ENCODE results near the gene LY9. TPM values are rescaled to one million over a fixed set of nuclear protein-coding genes. Genes with fewer than 3 reads are reported as not detected.

Gene LY9
- total RNA-seq, 2 donors from 2014 or later, result 0.33 to 1.6 TPM

- TF ChIP-seq POLR2A (IDR thresholded peaks at IDR 0.05) (no peak), CTCF (IDR thresholded peaks at IDR 0.05) (no peak)
- no peaks in the 10 kb centered on the region for H3K9me3 ChIP-seq
- no peak overlapping the region for H3K4me3 ChIP-seq
- H3K36me3 ChIP-seq (replicated peaks in 1 of 2; ENCODE audit: insufficient read depth in 1 of 2, low read depth in 2 of 2), result no peaks in the 10 kb centered on the region
- no peaks in the 10 kb centered on the region for H3K4me1 ChIP-seq
- no peaks in the 10 kb centered on the region for H3K27me3 ChIP-seq
- no peak overlapping the region for H3K27ac ChIP-seq
- DNase-seq (no peak), ATAC-seq (no peak)
- intact Hi-C loops (cut with DNase I), result no loop called here
- 94 to 100% methylated on average over 2 to 4 of the region's 4 CpGs for WGBS, 2 donors
These were observed 45.1 kb downstream of the LY9 start for GRCh38 chr1:160841079-160841478.

GRCh38 chr1:160844447-160845232, 48.7 kb downstream of the LY9 start:
- TF ChIP-seq POLR2A (IDR thresholded peaks at IDR 0.05), result no peak
- TF ChIP-seq CTCF (IDR thresholded peaks at IDR 0.05), result no peak
- DNase-seq, result no peak
- H3K36me3 ChIP-seq (replicated peaks in 1 of 2; ENCODE audit: insufficient read depth in 1 of 2, low read depth in 2 of 2), result no peaks in the 10 kb centered on the region
- no peak for ATAC-seq
- no peaks in the 10 kb centered on the region for H3K4me1 ChIP-seq
- intact Hi-C loops (cut with DNase I), result no loop called here
- H3K4me3 ChIP-seq, result no peak overlapping the region
- WGBS, 2 donors, result 83 to 89% methylated on average over 12 of the region's 12 CpGs
- no peaks in the 10 kb centered on the region for H3K27me3 ChIP-seq
- no peak overlapping the region for H3K27ac ChIP-seq
- H3K9me3 ChIP-seq, result no peaks in the 10 kb centered on the region

- intact Hi-C loops (cut with DNase I), result no loop called here
- TF ChIP-seq POLR2A (IDR thresholded peaks at IDR 0.05), result no peak
- TF ChIP-seq CTCF (IDR thresholded peaks at IDR 0.05), result no peak
- Histone ChIP-seq H3K27me3 (no peaks in the 10 kb centered on the region), H3K27ac (no peak overlapping the region), H3K36me3 (replicated peaks in 1 of 2; ENCODE audit: insufficient read depth in 1 of 2, low read depth in 2 of 2) (no peaks in the 10 kb centered on the region), H3K4me1 (no peaks in the 10 kb centered on the region), H3K4me3 (no peak overlapping the region), H3K9me3 (no peaks in the 10 kb centered on the region)
- WGBS, 2 donors, result 87 to 88% methylated on average over 12 of the region's 12 CpGs
- DNase-seq (no peak), ATAC-seq (no peak)
These were observed 50.3 kb downstream of the LY9 start for GRCh38 chr1:160846281-160846680.

GRCh38 chr1:160850541-160850940, 54.6 kb downstream of the LY9 start:
- intact Hi-C loops (cut with DNase I), result no loop called here
- no peak overlapping the region for H3K27ac ChIP-seq
- WGBS, 2 donors, result 72 to 73% methylated on average over 5 of the region's 5 CpGs
- no peak for ATAC-seq
- no peak for TF ChIP-seq CTCF (IDR thresholded peaks at IDR 0.05)
- no peak for TF ChIP-seq POLR2A (IDR thresholded peaks at IDR 0.05)
- H3K4me3 ChIP-seq, result no peak overlapping the region
- no peaks in the 10 kb centered on the region for H3K9me3 ChIP-seq
- no peaks in the 10 kb centered on the region for H3K4me1 ChIP-seq
- no peak for DNase-seq
- no peaks in the 10 kb centered on the region for H3K36me3 ChIP-seq (replicated peaks in 1 of 2; ENCODE audit: insufficient read depth in 1 of 2, low read depth in 2 of 2)
- H3K27me3 ChIP-seq, result no peaks in the 10 kb centered on the region

GRCh38 chr1:160850993-160851392, 55.0 kb downstream of the LY9 start:
- H3K4me3 ChIP-seq, result no peak overlapping the region
- DNase-seq, result no peak
- no peaks in the 10 kb centered on the region for H3K27me3 ChIP-seq
- no peaks in the 10 kb centered on the region for H3K36me3 ChIP-seq (replicated peaks in 1 of 2; ENCODE audit: insufficient read depth in 1 of 2, low read depth in 2 of 2)
- ATAC-seq, result no peak
- no peak for TF ChIP-seq POLR2A (IDR thresholded peaks at IDR 0.05)
- no peak for TF ChIP-seq CTCF (IDR thresholded peaks at IDR 0.05)
- no peak overlapping the region for H3K27ac ChIP-seq
- WGBS, 2 donors, result 84 to 93% methylated on average over 8 of the region's 8 CpGs
- intact Hi-C loops (cut with DNase I), result no loop called here
- no peaks in the 10 kb centered on the region for H3K4me1 ChIP-seq
- no peaks in the 10 kb centered on the region for H3K9me3 ChIP-seq
